CD4-positive, alpha-beta T cell (primary cell): ENCODE measurements around the gene ATM. TPM values are rescaled to one million over a fixed set of nuclear protein-coding genes. Genes with fewer than 3 reads are reported as not detected.
A peak's percentile ranks its signal among the peaks of the same experiment; 100 is the strongest.

Experiments used
- ATAC-seq: fragments of 200-7000 bp; cut with Tn5 transposase; one replicate; pipeline ENCODE4 v1.10.0; 2022; ENCODE audit warnings: mild to moderate bottlenecking; ENCODE audit not compliant: poor library complexity
- CTCF ChIA-PET: fragments of 350-600 bp; sonication (Branson Sonifier 250); formaldehyde crosslinking; loops from one replicate; lab custom pipeline; 2021; ENCODE audit warnings: antibody characterized with exemption, inconsistent platforms; lab: Charles Lee
- POLR2A ChIA-PET: fragments of 350-600 bp; sonication (Branson Sonifier 250); formaldehyde crosslinking; loops from one replicate; lab custom pipeline; 2021; ENCODE audit warnings: antibody characterized with exemption, inconsistent platforms; lab: Charles Lee
- DNase-seq, 14 experiments: peaks; one replicate each; pipeline ENCODE4 v3.0.0-alpha.2; 2013 to 2020; ENCODE audit warnings: mixed read lengths in 2 of 14
- H3K27ac ChIP-seq, 2 donors: one replicate each; pipeline versions ENCODE4 v1.5.1 to v1.7.0; 2013; ENCODE audit warnings: low read length in 2 of 2, low read depth in 1 of 2, mild to moderate bottlenecking in 1 of 2
- H3K27me3 ChIP-seq, 2 experiments: 1 replicate in 1 of 2; 2 replicates in 1 of 2; pipeline versions ENCODE4 v1.6.1 to v1.7.0; 2013; ENCODE audit warnings: low read length in 2 of 2, control low read depth in 1 of 2, mild to moderate bottlenecking in 1 of 2, moderate library complexity in 1 of 2; ENCODE audit not compliant: insufficient read depth in 2 of 2, control insufficient read depth in 1 of 2
- H3K36me3 ChIP-seq: one replicate; pipeline ENCODE4 v1.6.1; 2013; ENCODE audit warnings: low read length, control low read depth; ENCODE audit not compliant: insufficient read depth
- H3K4me1 ChIP-seq: one replicate; pipeline ENCODE4 v1.6.1; 2013; ENCODE audit warnings: low read length, control low read depth; ENCODE audit not compliant: insufficient read depth
- H3K4me3 ChIP-seq: one replicate; pipeline ENCODE4 v1.5.1; 2013; ENCODE audit warnings: mild to moderate bottlenecking, low read length, moderate library complexity
- H3K9me3 ChIP-seq, 2 experiments: 1 replicate in 1 of 2; 2 replicates in 1 of 2; pipeline versions ENCODE4 v1.6.1 to v1.7.0; 2013; ENCODE audit warnings: low read length in 2 of 2, mild to moderate bottlenecking in 2 of 2, control low read depth in 1 of 2, moderate library complexity in 1 of 2; ENCODE audit not compliant: control insufficient read depth in 1 of 2, insufficient read depth in 1 of 2
- H3K27ac Mint-ChIP-seq: one replicate; pipeline ENCODE4 v1.8.0; 2020; ENCODE audit warnings: mixed read lengths
- H3K27me3 Mint-ChIP-seq: one replicate; pipeline ENCODE4 v1.8.0; 2021; ENCODE audit warnings: mixed read lengths
- H3K36me3 Mint-ChIP-seq: one replicate; pipeline ENCODE4 v1.8.0; 2021; ENCODE audit warnings: low read depth, mixed read lengths
- H3K4me1 Mint-ChIP-seq: one replicate; pipeline ENCODE4 v1.8.0; 2021; ENCODE audit warnings: low read depth, mixed read lengths
- H3K4me3 Mint-ChIP-seq: one replicate; pipeline ENCODE4 v1.8.0; 2020; ENCODE audit warnings: mild to moderate bottlenecking, mixed read lengths
- H3K9me3 Mint-ChIP-seq: one replicate; pipeline ENCODE4 v1.8.0; 2020; ENCODE audit warnings: mixed read lengths
- intact Hi-C, 2 experiments: fragments of 100-400 bp; cut with DNase I in 1 of 2; cut with micrococcal nuclease in 1 of 2; formaldehyde crosslinking; loops; one replicate each; pipeline versions ENCODE4 v1.15.1 to v1.9.0; 2023 to 2025; cut with DNase I, micrococcal nuclease
- total RNA-seq, 174 experiments: library from RNA in 2 of 174; stranded (reverse) in 2 of 174; gene quantifications; one replicate each; pipeline ENCODE4 v1.2.3 and lab custom pipeline; 2021 to 2026
- TF ChIP-seq, protein P1 (sequence below): fragments of 200-600 bp; IDR thresholded peaks from one replicate; pipeline ENCODE4 v1.8.0; 2022; ENCODE audit warnings: antibody characterized with exemption, mild to moderate bottlenecking

Gene ATM
- total RNA-seq, 2 experiments from 2014 or later = 307 to 329 TPM

DNA sequence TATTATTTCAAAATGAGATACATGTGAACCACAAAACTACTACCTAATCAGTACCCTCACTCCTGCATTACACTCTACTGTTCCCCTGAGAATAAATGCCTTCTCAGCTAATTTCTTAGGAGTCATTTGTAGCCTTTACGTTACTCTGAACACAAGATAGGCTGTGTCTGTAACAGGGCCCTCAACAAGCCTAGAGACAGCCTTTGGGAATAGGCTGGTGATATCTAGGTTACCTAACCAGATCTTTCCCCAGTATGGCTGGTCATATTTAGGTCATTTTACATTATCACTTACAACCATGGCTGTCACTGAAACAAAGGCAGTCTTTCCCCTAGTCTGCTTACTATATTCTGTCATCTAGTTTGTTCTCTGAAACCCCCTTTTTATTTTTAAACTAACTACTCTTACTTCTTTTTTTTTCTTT is 14.2 kb downstream of the ATM start:
- Mint-ChIP-seq H3K27me3 (no peaks in the 10 kb centered on the region), H3K36me3 (peaks cover 77% of the 10 kb centered on the region), H3K4me1 (peaks cover 81% of the 10 kb centered on the region), H3K27ac (no peak overlapping the region), H3K4me3 (peak overlapping the region; percentile 72), H3K9me3 (no peaks in the 10 kb centered on the region)
- Histone ChIP-seq H3K27me3 (no peaks in the 10 kb centered on the region), H3K9me3 (no peaks in the 10 kb centered on the region), H3K4me3 (peak overlapping the region; percentile 14), H3K27ac (peak overlapping the region; percentile 64 to 95), H3K36me3 (peaks cover 55% of the 10 kb centered on the region), H3K4me1 (peaks cover 68% of the 10 kb centered on the region)
- TF ChIP-seq, protein P1, sequence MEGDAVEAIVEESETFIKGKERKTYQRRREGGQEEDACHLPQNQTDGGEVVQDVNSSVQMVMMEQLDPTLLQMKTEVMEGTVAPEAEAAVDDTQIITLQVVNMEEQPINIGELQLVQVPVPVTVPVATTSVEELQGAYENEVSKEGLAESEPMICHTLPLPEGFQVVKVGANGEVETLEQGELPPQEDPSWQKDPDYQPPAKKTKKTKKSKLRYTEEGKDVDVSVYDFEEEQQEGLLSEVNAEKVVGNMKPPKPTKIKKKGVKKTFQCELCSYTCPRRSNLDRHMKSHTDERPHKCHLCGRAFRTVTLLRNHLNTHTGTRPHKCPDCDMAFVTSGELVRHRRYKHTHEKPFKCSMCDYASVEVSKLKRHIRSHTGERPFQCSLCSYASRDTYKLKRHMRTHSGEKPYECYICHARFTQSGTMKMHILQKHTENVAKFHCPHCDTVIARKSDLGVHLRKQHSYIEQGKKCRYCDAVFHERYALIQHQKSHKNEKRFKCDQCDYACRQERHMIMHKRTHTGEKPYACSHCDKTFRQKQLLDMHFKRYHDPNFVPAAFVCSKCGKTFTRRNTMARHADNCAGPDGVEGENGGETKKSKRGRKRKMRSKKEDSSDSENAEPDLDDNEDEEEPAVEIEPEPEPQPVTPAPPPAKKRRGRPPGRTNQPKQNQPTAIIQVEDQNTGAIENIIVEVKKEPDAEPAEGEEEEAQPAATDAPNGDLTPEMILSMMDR = no peak
- peak in 3 of 14 experiments; percentile 63 to 70 (median 64) for DNase-seq
- ChIA-PET CTCF (interaction anchor here (0.8 to 4.5 kb wide), 5 partner anchors 9 to 228 kb away, joined by 3 to 65 read pairs (median 4); partner anchors contain the start of genes ATM, CUL5 and NPAT), POLR2A (interaction anchor here (0.6 to 8.7 kb wide), 18 partner anchors 8 to 617 kb away, joined by 3 to 773 read pairs (median 5); partner anchors contain the start of genes ATM, C11orf65, DDX10 and EXPH5)
- intact Hi-C loops = loop anchor here in 1 of 2 experiments (2.0 kb wide), 1 partner anchor 16 kb away; no protein-coding TSS in a partner anchor
- peak; percentile 35 for ATAC-seq

DNA sequence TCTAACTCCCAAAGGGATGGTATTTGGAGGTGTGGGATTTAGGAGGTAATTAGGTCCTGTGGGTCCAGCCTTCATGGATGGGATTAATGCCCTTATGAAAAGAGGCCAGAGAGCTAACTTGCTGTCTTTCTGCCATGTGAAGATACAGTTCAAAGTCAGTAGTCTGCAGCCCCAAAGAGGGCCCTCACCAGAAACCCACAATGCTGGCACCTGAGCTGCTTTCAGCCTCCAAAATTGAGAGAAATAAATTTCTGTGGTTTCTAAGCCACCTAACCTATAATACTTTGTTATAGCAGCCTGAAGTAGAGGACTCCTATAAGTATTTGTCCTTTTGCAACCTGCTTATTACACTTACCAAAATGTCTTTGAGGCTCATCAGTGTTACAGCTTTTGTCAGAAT is 16.2 kb downstream of the ATM start:
- Histone ChIP-seq H3K4me3 (no peak overlapping the region), H3K27ac (peak overlapping the region; percentile 48 to 58), H3K9me3 (no peaks in the 10 kb centered on the region), H3K27me3 (no peaks in the 10 kb centered on the region), H3K4me1 (peaks cover 67% of the 10 kb centered on the region), H3K36me3 (peaks cover 48% of the 10 kb centered on the region)
- no peak overlapping the region for H3K27ac Mint-ChIP-seq
- CTCF ChIA-PET = interaction anchor here (0.6 to 4.5 kb wide), 4 partner anchors 11 to 54 kb away, joined by 3 to 65 read pairs (median 4); partner anchors contain the start of genes ATM and NPAT
- POLR2A ChIA-PET = interaction anchor here (0.7 to 8.7 kb wide), 9 partner anchors 13 to 117 kb away, joined by 3 to 773 read pairs (median 6); partner anchors contain the start of genes ACAT1, ATM and NPAT
- peak overlapping the region; percentile 79 for H3K4me3 Mint-ChIP-seq
- TF ChIP-seq, protein P1 = no peak
- intact Hi-C loops = loop anchor here in 1 of 2 experiments (2.0 kb wide), 1 partner anchor 16 kb away; the partner anchor contains the start of genes ATM and NPAT
- peaks cover 70% of the 10 kb centered on the region for H3K36me3 Mint-ChIP-seq
- H3K4me1 Mint-ChIP-seq = peaks cover 80% of the 10 kb centered on the region
- ATAC-seq (peak; percentile 9), DNase-seq (peak in 8 of 14 experiments; percentile 17 to 54 (median 33))
- no peaks in the 10 kb centered on the region for H3K9me3 Mint-ChIP-seq
- H3K27me3 Mint-ChIP-seq = no peaks in the 10 kb centered on the region

DNA sequence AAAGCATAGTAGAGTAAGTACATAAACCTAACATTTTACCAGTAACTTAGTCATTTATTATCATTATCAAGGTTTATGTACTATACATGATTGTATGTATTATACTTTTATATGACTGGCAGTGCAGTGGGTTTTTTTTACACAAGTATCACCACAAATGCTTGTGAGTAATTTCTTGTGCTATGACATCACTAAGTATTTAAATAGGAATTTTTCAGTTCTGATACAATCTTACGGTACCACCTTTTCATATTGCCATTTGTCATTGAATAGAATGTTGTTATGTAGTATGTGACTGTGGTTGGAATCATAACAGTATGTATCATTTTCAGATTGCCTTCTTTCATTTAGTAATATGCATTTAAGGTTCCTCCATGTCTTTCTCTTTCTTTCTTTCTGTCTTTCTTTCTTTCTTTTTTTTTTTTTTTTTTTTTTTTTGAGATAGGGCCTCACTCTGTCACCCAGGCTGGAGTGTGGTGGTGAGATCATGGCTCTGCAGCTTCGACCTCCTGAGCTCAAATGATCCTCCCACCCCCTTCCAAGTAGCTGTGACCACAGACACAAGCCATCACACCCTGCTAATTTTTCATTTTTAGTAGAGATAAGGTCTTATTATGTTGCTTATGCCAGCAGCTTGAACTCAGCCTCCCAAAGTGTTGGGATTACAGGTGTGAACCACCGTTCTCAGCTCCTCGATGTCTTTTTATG is 18.6 kb downstream of the ATM start:
- POLR2A ChIA-PET = interaction anchor here (6.2 to 8.7 kb wide), 2 partner anchors 10 to 16 kb away, joined by 58 to 773 read pairs; partner anchors contain the start of genes ATM and NPAT
- Histone ChIP-seq H3K9me3 (no peaks in the 10 kb centered on the region), H3K4me3 (no peak overlapping the region), H3K27ac (peak overlapping the region; percentile 50 to 69), H3K36me3 (peaks cover 39% of the 10 kb centered on the region), H3K4me1 (peaks cover 57% of the 10 kb centered on the region), H3K27me3 (no peaks in the 10 kb centered on the region)
- no peak overlapping the region for H3K27ac Mint-ChIP-seq
- H3K4me1 Mint-ChIP-seq = peaks cover 89% of the 10 kb centered on the region
- CTCF ChIA-PET = interaction anchor here (2.6 kb wide), 1 partner anchor 19 kb away, joined by 22 read pairs; the partner anchor contains the start of genes ATM and NPAT
- intact Hi-C loops = no loop called here
- no peaks in the 10 kb centered on the region for H3K9me3 Mint-ChIP-seq
- peaks cover 71% of the 10 kb centered on the region for H3K36me3 Mint-ChIP-seq
- ATAC-seq (peak; percentile 13), DNase-seq (peak in 4 of 14 experiments; percentile 37 to 48 (median 42))
- TF ChIP-seq, protein P1 = no peak
- H3K27me3 Mint-ChIP-seq = no peaks in the 10 kb centered on the region
- peak overlapping the region; percentile 62 for H3K4me3 Mint-ChIP-seq
